Measurements from ENCODE around the gene CCDC148.
A peak's percentile ranks its signal among the peaks of the same experiment; 100 is the strongest.
"Not testable (repeated sequence)": the region's sequence is repeated elsewhere in the genome, so short reads cannot be mapped to it uniquely, and the experiment has no call there.

CCDC148 gene

DNA sequence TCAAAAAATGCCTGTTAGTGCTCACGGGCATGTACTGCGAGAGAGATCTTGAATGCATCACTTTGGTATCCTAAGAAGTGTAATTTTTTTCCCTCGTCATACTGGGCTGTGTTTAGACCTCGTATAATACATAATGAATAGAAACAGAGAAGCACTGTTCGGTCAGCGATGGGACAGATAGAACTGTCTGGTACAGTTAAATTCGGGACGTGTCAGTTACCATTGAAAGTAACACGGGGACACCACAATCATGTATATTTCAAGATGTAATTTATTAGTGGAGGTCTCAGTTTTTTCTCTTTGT is 2.0 kb upstream of the CCDC148 start:
- Mint-ChIP-seq H3K4me1 (peaks cover 42% of the 10 kb centered on the region), H3K9me3 (no peaks in the 10 kb centered on the region), H3K4me3 (peak overlapping the region; percentile 95 to 99 (median 96)), H3K36me3 (ENCODE audit: low read depth) (no peaks in the 10 kb centered on the region), H3K27ac (peak overlapping the region; percentile 88 to 98 (median 93)), H3K27me3 (ENCODE audit: low read depth) (no peaks in the 10 kb centered on the region)
- TF ChIP-seq, protein P1, sequence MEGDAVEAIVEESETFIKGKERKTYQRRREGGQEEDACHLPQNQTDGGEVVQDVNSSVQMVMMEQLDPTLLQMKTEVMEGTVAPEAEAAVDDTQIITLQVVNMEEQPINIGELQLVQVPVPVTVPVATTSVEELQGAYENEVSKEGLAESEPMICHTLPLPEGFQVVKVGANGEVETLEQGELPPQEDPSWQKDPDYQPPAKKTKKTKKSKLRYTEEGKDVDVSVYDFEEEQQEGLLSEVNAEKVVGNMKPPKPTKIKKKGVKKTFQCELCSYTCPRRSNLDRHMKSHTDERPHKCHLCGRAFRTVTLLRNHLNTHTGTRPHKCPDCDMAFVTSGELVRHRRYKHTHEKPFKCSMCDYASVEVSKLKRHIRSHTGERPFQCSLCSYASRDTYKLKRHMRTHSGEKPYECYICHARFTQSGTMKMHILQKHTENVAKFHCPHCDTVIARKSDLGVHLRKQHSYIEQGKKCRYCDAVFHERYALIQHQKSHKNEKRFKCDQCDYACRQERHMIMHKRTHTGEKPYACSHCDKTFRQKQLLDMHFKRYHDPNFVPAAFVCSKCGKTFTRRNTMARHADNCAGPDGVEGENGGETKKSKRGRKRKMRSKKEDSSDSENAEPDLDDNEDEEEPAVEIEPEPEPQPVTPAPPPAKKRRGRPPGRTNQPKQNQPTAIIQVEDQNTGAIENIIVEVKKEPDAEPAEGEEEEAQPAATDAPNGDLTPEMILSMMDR (IDR thresholded peaks at IDR 0.05; ENCODE audit: unreplicated experiment in 3 of 3), result no peak

DNA sequence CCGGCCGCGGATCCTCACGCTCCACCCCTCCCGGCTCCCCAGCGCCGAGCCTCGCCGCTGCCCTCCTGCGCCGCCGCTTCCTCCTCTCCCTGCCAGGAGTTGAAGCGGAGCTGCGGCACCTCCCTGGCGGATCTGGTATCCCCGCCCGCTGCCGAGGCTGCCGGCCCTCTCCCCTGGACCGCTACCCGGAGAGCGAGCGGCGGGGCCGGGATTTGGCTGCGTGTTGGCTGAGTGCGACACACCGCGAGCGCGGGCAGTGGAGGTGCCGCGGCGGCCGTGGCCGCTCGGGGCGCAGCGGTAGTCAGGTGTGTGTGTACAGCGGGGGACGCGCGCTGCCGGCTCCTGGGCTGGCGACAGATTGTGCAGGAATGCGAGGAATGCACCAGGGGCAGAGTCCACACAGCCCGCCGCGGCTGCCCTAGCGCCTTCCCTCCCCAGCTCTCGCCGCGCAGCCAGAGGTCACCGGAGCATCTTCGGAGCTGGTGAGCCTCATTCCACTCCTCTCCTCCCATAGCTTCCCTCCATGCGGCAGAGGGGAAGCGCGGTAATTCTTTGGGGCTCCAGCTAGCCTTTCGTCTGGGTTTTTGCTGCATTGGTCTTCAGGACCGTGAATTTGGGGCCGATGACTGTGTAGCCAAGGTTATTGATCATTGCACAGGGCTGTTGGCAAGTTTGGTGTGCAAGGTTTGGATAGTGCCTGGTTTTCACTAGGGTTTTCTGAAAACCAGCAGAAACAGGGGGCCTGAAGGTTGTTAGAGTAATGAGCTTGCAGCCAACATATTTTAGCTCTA is 1.5 kb upstream of the CCDC148 start:
- Mint-ChIP-seq H3K27ac (peak overlapping the region; percentile 88 to 98 (median 93)), H3K36me3 (ENCODE audit: low read depth) (no peaks in the 10 kb centered on the region), H3K9me3 (no peaks in the 10 kb centered on the region), H3K27me3 (ENCODE audit: low read depth) (no peaks in the 10 kb centered on the region), H3K4me1 (peaks cover 37% of the 10 kb centered on the region), H3K4me3 (peak overlapping the region; percentile 95 to 99 (median 96))
- TF ChIP-seq, protein P1 (IDR thresholded peaks at IDR 0.05; ENCODE audit: unreplicated experiment in 3 of 3), result peak; percentile 27 to 46 (median 30)

DNA sequence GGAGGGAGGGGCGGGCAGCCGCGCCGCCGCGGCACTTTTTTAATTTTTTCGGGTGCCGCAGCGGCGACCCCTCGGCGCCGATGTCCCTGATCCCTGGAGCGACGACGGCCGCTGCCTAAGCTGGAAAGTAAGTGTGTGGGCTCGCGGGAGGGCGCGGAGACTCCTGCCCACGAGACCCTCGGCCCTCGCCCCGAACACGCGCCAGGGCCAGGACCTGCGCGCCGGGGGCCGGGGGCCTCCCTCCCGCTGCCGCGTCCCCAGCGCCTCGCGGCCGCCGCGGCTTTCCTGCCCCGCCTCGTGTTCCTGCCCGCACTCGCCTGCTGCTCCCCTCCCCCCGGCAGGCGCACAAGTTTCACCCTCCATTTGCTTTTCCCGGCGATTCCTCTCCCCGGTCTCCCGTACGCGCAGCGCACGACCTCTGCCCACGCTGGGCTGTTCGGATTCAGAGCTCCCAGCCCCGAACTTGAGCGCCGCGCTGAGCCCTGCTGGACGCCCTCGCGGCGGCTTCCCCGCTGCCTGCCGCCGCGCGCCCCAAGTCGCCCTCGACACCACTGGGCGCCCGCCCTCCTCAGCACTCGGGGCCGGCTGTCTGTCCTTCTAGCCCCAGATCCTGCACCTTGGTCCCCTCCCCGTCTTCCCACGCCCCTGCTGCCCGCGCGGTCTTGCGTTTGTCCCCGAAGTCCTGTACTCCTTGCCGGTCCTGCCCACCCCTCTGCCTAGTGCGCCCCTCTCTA is 706 bp upstream of the CCDC148 start:
- Mint-ChIP-seq H3K27ac (peak overlapping the region; percentile 88 to 98 (median 93)), H3K9me3 (no peaks in the 10 kb centered on the region), H3K27me3 (ENCODE audit: low read depth) (no peaks in the 10 kb centered on the region), H3K36me3 (ENCODE audit: low read depth) (no peaks in the 10 kb centered on the region), H3K4me3 (peak overlapping the region; percentile 95 to 99 (median 96)), H3K4me1 (peaks cover 34% of the 10 kb centered on the region)
- TF ChIP-seq, protein P1 (IDR thresholded peaks at IDR 0.05; ENCODE audit: unreplicated experiment in 3 of 3), result peak in 1 of 3 experiments; percentile 3

DNA sequence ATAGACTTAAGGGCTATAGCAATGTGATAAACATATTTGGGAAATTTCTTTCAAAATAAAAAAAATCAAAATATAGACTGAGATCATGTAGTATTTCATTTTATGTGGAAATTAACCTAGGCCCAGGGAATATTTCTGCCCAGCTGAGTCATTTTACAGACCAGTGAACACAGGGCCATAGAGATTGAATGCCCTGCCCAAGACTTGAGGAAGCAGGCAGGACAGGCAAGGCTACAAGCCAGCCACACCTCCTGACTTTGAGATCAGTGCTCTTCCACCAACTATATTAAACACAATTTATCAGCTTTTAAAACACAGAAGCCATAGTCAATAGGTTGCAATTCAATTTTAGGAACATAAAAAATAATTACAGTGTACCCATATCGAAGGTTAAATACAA is 12.9 kb downstream of the CCDC148 start:
- Mint-ChIP-seq H3K4me1 (no peaks in the 10 kb centered on the region), H3K36me3 (ENCODE audit: low read depth) (peaks cover 6% of the 10 kb centered on the region), H3K4me3 (no peak overlapping the region), H3K27ac (no peak overlapping the region), H3K27me3 (ENCODE audit: low read depth) (no peaks in the 10 kb centered on the region), H3K9me3 (peaks cover 5% of the 10 kb centered on the region)
- TF ChIP-seq, protein P1 (IDR thresholded peaks at IDR 0.05; ENCODE audit: unreplicated experiment in 3 of 3), result no peak

DNA sequence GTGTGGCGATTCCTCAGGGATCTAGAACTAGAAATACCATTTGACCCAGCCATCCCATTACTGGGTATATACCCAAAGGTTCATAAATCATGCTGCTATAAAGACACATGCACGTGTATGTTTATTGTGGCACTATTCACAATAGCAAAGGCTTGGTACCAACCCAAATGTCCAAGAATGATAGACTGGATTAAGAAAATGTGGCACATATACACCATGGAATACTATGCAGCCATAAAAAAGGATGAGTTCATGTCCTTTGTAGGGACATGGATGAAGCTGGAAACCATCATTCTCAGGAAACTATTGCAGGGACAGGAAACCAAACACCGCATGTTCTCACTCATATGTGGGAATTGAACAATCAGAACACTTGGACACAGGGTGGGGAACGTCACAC is 17.5 kb downstream of the CCDC148 start:
- Mint-ChIP-seq H3K9me3 (peaks cover 26% of the 10 kb centered on the region), H3K36me3 (ENCODE audit: low read depth) (peaks cover 13% of the 10 kb centered on the region)
- H3K27ac Mint-ChIP-seq; H3K4me1 Mint-ChIP-seq; H3K4me3 Mint-ChIP-seq; H3K27me3 Mint-ChIP-seq (ENCODE audit: low read depth): not testable (repeated sequence)

DNA sequence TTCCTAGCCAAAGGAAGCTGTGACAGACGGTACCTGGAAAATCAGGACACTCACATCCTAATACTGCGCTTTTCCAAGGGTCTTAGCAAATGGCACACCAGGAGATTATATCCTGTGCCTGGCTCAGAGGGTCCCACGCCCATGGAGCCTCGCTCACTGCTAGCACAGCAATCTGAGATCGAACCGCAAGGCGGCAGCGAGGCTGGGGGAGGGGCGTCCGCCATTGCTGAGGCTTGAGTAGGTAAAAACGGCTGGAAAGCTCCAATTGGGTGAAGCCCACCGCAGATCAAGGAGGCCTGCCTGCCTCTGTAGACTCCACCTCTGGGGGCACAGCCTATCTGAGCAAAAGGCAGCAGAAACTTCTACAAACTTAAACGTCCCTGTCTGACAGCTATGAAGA is 22.8 kb downstream of the CCDC148 start:
- peaks cover 42% of the 10 kb centered on the region for H3K9me3 Mint-ChIP-seq
- H3K27ac Mint-ChIP-seq; H3K27me3 Mint-ChIP-seq (ENCODE audit: low read depth); H3K4me3 Mint-ChIP-seq; H3K4me1 Mint-ChIP-seq; H3K36me3 Mint-ChIP-seq (ENCODE audit: low read depth): not testable (repeated sequence)

DNA sequence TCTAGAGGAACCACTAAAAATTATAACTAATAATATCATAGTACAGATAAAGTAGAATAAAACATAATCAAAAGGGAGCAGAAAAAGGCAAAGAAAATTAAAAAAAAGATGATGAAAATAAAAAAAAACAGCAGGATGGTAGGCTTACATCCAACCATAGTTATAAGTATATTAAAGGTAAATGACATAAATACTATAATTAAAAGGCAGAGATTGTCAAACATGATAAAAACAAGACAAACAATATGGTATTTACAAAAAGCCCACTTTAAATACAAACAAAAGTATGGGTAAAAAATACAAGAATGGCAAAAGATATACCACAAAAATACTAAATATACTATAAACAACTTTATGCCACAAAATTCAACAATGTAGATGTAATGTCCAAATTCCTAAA is 24.4 kb downstream of the CCDC148 start:
- Mint-ChIP-seq H3K9me3 (peaks cover 50% of the 10 kb centered on the region), H3K36me3 (ENCODE audit: low read depth) (peaks cover 8% of the 10 kb centered on the region), H3K27me3 (ENCODE audit: low read depth) (no peaks in the 10 kb centered on the region), H3K4me3 (no peak overlapping the region), H3K27ac (no peak overlapping the region), H3K4me1 (no peaks in the 10 kb centered on the region)
- TF ChIP-seq, protein P1 (IDR thresholded peaks at IDR 0.05; ENCODE audit: unreplicated experiment in 3 of 3), result no peak

Data from nephron (organoid).